SU-DHL-6 (cell line): ENCODE data around the gene AADACL2.

ENCODE experiments used
- H2AFZ ChIP-seq: fragments of 200-600 bp; sonication (generic); 2 replicates; pipeline ENCODE4 v1.6.1; 2014; ENCODE audit warnings: low read depth, mild to moderate bottlenecking, moderate library complexity, mixed read lengths, antibody characterized with exemption, low read length; ENCODE audit not compliant: severe bottlenecking
- H3F3A ChIP-seq: fragments of 200-600 bp; shearing (Covaris generic); 2 replicates; pipeline ENCODE4 v1.6.0; 2016; ENCODE audit warnings: antibody characterized with exemption, mild to moderate bottlenecking; ENCODE audit not compliant: insufficient read depth
- H3K27ac ChIP-seq: fragments of 200-600 bp; sonication (generic); 2 replicates; pipeline ENCODE4 v1.5.1; 2016; ENCODE audit warnings: low read depth, mild to moderate bottlenecking, low read length, moderate library complexity, mixed read lengths
- H3K27me3 ChIP-seq: fragments of 200-600 bp; sonication (generic), shearing (Covaris generic); 2 replicates; pipeline ENCODE4 v1.6.0; 2014; ENCODE audit warnings: mild to moderate bottlenecking, low read length
- H3K36me3 ChIP-seq: fragments of 200-600 bp; sonication (generic); 2 replicates; pipeline ENCODE4 v1.6.1; 2014; ENCODE audit warnings: mild to moderate bottlenecking, low read length, mixed read lengths
- H3K4me2 ChIP-seq: fragments of 300-600, 200-600 bp; shearing (Covaris generic), sonication (generic); 2 replicates; pipeline ENCODE4 v1.6.0; 2014; ENCODE audit warnings: low read length, low read depth, mild to moderate bottlenecking; ENCODE audit not compliant: poor library complexity, severe bottlenecking
- H3K4me3 ChIP-seq: fragments of 200-600 bp; sonication (generic); 2 replicates; pipeline ENCODE4 v1.5.1; 2014; ENCODE audit warnings: antibody characterized with exemption, low read length, mild to moderate bottlenecking, mixed read lengths; ENCODE audit not compliant: insufficient read depth, poor library complexity, severe bottlenecking
- H3K79me2 ChIP-seq: fragments of 200-600 bp; sonication (generic); 2 replicates; pipeline ENCODE4 v1.6.1; 2014; ENCODE audit warnings: mild to moderate bottlenecking, low read length, moderate library complexity; ENCODE audit not compliant: insufficient read depth
- H3K9ac ChIP-seq: fragments of 200-600 bp; sonication (generic); 2 replicates; pipeline ENCODE4 v1.7.0; 2014; ENCODE audit warnings: mild to moderate bottlenecking, low read length
- H3K9me2 ChIP-seq: fragments of 200-600 bp; sonication (generic); replicated peaks from 2 replicates; pipeline ENCODE4 v1.6.1; 2014; ENCODE audit warnings: low read length; ENCODE audit not compliant: insufficient read depth
- H3K9me3 ChIP-seq: fragments of 200-600 bp; sonication (generic); 2 replicates; pipeline ENCODE4 v1.6.1; 2014; ENCODE audit warnings: low read length, mixed read lengths; ENCODE audit not compliant: insufficient read depth
- H4K20me1 ChIP-seq: fragments of 200-600 bp; sonication (generic); 2 replicates; pipeline ENCODE4 v1.6.1; 2014; ENCODE audit warnings: low read depth, mild to moderate bottlenecking, antibody characterized with exemption, low read length, moderate library complexity, mixed read lengths
- EZH2phosphoT487 ChIP-seq: fragments of 200-600 bp; sonication (generic), shearing (Covaris generic); conservative IDR thresholded peaks from 2 replicates; pipeline ENCODE4 v1.6.1; 2018; ENCODE audit warnings: mild to moderate bottlenecking, antibody characterized with exemption, low read length, moderate library complexity, mixed read lengths
- TF ChIP-seq, protein P1 (sequence below): fragments of 200-600 bp; sonication (generic); IDR thresholded peaks from one replicate; pipeline ENCODE4 v1.5.1; 2017; ENCODE audit warnings: antibody characterized with exemption, mild to moderate bottlenecking, low read length, moderate library complexity; ENCODE audit not compliant: insufficient read depth, poor library complexity, severe bottlenecking

AADACL2 gene

GRCh38 chr3:151792411-151792810, 58.7 kb downstream of the AADACL2 start:
- H3K27ac ChIP-seq: no peak overlapping the region
- H2AFZ ChIP-seq: no peak overlapping the region
- no peaks in the 10 kb centered on the region for H3K79me2 ChIP-seq
- TF ChIP-seq EZH2phosphoT487: no peak
- TF ChIP-seq, protein P1, sequence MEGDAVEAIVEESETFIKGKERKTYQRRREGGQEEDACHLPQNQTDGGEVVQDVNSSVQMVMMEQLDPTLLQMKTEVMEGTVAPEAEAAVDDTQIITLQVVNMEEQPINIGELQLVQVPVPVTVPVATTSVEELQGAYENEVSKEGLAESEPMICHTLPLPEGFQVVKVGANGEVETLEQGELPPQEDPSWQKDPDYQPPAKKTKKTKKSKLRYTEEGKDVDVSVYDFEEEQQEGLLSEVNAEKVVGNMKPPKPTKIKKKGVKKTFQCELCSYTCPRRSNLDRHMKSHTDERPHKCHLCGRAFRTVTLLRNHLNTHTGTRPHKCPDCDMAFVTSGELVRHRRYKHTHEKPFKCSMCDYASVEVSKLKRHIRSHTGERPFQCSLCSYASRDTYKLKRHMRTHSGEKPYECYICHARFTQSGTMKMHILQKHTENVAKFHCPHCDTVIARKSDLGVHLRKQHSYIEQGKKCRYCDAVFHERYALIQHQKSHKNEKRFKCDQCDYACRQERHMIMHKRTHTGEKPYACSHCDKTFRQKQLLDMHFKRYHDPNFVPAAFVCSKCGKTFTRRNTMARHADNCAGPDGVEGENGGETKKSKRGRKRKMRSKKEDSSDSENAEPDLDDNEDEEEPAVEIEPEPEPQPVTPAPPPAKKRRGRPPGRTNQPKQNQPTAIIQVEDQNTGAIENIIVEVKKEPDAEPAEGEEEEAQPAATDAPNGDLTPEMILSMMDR: no peak
- H3K9ac ChIP-seq: no peak overlapping the region
- no peak overlapping the region for H3K4me3 ChIP-seq
- no peaks in the 10 kb centered on the region for H3K27me3 ChIP-seq
- no peaks in the 10 kb centered on the region for H4K20me1 ChIP-seq
- no peak overlapping the region for H3K4me2 ChIP-seq
- H3K9me3 ChIP-seq: no peaks in the 10 kb centered on the region
- H3K9me2 ChIP-seq: no peaks in the 10 kb centered on the region
- no peaks in the 10 kb centered on the region for H3K36me3 ChIP-seq
- H3F3A ChIP-seq: no peaks in the 10 kb centered on the region

DNA sequence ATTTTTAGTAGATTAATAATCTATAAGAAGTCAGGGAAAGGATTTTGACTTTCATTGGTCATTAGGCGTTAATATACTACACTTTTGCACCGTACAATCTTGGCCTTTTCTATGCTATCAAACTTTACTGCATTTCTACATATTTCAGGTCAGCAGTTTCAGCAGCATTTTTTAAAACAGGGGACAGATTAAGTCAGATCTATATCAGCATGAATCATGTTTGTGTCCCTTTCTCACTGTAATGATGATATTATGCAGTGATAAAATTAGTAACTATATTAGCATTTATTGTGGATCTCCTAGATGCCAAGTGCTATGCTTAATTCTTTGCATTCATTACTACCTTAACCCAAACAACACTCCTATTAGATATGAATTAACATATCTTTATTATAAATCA, 59.9 kb downstream of the AADACL2 start:
- Histone ChIP-seq H3K27me3 (no peaks in the 10 kb centered on the region), H3K9me3 (no peaks in the 10 kb centered on the region), H3K79me2 (no peaks in the 10 kb centered on the region), H2AFZ (no peak overlapping the region), H4K20me1 (no peaks in the 10 kb centered on the region), H3K9me2 (no peaks in the 10 kb centered on the region), H3K4me3 (no peak overlapping the region), H3F3A (no peaks in the 10 kb centered on the region), H3K4me2 (no peak overlapping the region), H3K36me3 (no peaks in the 10 kb centered on the region), H3K9ac (no peak overlapping the region), H3K27ac (no peak overlapping the region)
- no peak for TF ChIP-seq EZH2phosphoT487
- TF ChIP-seq, protein P1: no peak

DNA sequence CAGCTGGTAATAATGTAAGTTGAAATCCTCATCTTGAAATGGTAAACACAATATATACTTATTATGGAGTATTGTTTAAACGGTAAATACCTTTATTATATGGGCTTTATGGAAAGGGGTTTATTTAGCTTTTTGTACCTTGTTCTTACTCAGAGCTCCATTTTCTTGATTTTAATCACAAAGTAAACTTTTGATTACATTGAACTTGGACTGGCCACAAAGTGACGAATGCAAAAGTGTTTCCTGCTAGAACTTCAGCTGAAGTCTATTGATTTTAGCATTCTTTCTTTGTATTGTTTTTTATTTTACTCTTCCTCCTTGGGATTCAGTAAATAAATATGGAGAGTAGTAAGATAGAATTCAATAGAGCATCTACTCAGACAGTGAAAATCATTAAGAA, 60.4 kb downstream of the AADACL2 start:
- Histone ChIP-seq H3F3A (no peaks in the 10 kb centered on the region), H2AFZ (no peak overlapping the region), H3K9me2 (no peaks in the 10 kb centered on the region), H3K79me2 (no peaks in the 10 kb centered on the region), H3K4me3 (no peak overlapping the region), H3K9me3 (no peaks in the 10 kb centered on the region), H3K4me2 (no peak overlapping the region), H4K20me1 (no peaks in the 10 kb centered on the region), H3K27ac (no peak overlapping the region), H3K36me3 (no peaks in the 10 kb centered on the region), H3K27me3 (no peaks in the 10 kb centered on the region), H3K9ac (no peak overlapping the region)
- TF ChIP-seq, protein P1: no peak
- TF ChIP-seq EZH2phosphoT487: no peak
